Fibroblast of skin of abdomen (primary cell): ENCODE results near the gene TRIM10.
"Not testable (repeated sequence)": the region's sequence is repeated elsewhere in the genome, so short reads cannot be mapped to it uniquely, and the experiment has no call there.

ENCODE experiments used
- DNase-seq: peaks from one replicate; pipeline ENCODE4 v3.0.0-alpha.2; 2013

The TRIM10 gene

DNA sequence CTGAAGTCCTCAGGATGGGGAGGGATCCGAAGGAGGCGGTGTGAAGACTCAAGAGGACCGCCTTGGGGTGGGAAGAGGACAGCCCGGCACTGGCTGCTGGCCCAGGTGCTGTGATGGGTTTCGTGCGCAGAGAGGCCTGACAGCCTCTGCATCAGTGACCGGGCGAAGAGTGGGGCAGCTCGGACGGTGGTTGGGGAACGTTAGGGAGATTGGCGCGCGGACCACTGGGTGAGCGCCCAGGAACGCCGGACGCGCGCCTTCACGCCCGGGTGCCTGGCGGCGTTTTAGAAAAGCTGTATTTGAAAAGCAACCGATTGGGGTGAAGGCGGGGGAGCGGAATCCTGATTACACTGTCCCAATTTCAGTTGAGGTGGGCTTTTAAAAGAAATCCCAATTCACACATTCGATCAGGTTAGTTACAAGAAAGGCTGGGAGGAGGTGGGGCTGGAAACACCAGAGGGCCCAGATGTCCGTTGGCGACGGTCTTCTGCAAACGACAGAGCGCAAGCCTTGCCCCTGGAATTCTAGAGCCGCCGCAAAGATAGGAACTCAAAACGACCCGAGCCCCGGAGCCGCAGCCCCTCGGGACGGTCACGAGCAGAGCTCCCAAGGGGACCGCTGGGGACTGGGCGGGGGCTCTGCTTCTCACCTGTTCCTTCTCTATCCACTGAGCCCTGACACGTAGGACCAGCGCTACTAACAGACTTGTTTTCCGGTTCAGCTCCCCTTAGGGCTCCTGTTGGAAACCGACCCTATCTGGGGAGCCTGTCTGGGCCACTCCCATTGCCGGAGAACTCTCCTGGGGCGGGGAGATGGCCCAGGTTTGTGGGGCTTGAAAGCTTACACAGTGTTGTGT, 33.5 kb downstream of the TRIM10 start:
- DNase-seq: no peak

DNA sequence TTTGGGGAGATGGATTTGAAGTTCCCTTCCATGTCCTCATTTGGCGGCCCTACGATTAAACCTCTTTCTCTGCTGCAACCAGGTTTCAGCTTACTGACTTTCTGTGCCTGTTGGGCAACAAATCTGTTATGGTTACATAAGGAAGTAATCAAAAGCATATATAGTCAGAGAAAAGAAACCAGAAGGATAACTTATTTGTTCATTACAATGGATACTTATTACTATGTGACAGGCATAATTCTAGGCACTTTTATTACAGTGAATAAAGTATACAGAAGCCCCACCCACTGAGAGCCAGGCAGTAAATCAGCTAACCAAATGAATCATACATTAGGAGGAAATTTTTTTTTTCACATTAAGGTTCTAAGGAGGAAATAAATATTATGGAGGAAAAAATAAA, 38.5 kb downstream of the TRIM10 start:
- DNase-seq: no peak

DNA sequence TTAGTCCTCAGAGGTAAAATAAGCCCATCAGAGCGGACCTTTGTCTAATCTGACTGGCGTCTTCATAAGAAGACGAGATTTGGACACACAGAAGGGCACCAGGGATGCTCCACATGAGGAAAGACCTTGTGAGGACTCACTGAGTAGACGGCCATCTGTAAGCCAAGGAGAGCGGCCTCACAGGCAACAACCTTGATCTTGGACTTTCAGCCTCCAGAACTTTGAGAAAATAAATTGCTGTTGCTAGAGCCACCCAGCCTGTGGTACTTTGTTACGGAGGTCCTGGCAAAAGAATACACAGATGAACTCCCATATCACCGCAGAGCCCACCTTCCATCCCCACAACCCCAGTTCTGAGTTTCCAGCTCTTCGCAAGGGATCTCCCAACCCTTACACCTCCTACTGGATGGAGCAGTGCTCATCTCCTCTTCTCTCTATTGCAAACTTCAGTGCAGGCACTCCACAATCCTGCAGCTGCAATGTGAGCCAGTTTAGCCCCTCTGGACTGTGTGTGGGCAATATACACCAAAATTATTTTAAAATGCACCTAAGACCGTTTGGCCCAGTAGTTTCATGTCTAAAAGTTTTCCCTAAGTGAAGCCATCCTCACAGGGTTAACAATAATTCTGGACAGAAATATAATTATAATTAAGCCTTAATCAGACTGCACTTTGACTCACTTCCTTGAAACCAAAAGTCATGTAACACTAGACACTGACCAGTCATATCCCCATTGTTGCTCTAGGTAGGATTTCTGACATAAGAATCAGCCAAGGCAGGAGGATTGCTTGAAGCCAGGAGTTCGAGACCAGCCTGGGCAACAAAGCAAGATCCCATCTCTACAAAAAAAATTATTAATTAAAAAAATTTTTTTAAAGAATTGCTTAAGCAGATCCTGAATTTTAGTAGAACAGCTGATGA, 39.3 kb downstream of the TRIM10 start:
- no peak for DNase-seq

DNA sequence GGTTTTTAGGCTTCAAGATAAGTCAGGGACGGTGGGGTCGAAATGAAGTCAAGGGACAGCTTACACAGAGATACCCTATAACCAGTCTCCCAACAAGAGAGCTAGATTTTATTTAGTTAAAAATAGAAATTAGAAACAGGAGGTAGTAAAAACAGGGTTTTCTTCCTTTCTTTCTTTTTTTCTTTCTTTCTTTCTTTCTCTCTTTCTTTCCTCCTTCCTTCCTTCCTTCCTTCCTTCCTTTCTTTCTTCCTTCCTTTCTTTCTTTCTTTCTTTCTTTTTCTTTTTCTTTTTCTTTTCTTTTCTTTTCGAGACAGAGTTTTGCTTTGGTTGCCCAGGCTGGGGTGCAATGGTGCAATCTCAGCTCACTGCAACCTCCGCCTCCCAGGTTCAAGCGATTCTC, 42.3 kb downstream of the TRIM10 start:
- not testable (repeated sequence) for DNase-seq

DNA sequence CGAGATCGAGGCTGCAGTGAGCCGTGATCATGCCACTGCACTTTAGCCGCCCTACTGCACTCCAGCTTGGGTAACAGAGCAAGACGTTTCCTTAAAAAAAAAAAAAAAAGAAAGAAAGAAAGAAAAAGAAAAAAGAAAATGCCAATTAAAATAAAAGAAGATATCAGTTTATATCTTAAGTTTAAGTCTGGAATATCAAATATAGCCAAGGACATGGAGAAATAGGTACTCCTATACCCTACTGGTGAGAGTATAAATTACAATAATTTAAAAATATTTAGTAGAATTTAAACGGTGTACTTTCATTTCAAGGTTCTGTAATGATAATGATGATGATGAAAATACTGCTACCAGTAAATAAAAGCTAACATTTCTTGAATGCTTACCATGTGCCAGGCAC, 44.3 kb downstream of the TRIM10 start:
- DNase-seq: no peak

DNA sequence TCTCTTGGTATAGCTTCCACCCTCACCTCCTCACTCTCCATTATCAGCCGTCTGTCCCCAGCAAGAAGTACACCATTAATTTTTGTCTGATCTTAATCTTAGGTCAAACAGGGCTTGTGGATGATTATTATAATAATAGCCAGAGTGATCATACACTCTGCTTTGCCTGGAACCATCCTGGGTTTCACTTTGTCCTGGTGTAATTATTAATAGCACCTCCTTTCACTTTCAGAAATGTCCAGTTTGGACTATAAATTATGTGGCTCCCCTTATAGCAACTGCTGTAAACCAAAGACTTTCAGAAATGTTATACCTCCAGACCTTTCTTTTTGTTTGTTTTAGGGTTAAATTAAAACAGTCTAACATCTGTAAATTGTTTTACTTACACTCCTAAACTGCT, 47.2 kb downstream of the TRIM10 start:
- no peak for DNase-seq

DNA sequence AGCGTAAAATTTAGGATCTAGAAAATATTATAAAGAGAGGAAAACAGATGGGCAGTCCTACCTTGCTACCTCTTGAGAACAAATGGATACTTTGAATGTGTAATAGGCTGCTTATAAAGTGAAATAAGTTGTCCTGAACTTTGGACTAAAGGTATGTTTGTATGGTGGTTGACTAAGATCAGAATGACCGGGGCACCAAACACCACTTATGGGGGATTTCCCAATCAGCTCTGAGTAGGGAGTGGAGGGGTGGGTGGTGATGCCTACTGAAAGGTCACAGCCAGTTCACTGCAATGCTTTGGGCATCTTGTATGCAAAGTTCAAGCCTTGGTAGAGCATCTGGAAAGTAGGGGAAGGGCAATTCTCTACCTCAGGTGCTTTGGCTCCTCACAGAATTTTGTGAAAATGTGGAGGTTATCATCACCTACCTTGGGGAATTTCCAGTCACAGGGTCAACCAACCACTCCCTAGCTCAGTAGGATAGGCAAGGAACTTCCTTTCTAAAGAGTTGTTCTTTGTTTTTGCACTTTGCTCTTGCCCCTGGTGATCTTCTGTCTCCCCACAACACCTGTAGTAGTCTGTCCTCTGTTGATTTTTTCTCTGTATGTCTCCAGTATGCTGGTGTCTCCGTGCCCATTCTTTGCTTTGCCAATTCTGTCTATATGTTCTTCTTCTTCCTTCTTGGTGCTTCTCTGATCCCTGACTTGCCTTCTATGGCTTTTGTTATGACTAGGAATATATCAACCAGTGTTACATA, 47.8 kb downstream of the TRIM10 start, which contains the start of gene TRIM31:
Gene TRIM31, minus strand, starts transcription at position 88 of the 757 bp plus-strand sequence. CDS start 285 bp downstream, outside the sequence.
- no peak for DNase-seq

DNA sequence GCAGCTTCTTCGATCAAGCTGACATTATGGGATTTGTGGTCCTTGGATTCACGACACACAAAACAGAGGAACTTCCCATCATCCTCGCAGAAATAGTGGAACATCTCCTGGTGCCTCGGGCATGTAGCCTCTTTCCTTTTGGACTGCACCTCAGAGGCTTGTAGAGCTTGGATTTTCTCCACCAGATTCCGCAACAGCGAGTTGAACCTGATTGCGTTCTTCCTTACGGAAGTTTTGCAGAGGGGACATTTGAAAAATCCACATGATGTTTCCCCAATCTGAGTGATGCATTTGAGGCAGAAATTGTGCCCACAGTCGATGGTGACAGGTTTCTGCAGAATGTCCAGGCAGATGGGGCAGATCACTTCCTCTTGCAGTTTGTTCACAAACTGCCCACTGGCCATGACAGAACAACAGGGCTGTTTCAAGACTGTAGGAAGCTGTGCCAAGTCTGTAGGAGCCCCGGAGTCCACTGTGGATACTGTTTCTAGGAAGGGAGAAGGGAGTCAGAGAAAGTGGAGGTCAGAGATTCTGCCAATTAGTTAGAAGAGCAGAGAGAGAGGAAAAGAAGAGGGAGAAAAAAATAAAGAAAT, 48.5 kb downstream of the TRIM10 start:
- DNase-seq: no peak

DNA sequence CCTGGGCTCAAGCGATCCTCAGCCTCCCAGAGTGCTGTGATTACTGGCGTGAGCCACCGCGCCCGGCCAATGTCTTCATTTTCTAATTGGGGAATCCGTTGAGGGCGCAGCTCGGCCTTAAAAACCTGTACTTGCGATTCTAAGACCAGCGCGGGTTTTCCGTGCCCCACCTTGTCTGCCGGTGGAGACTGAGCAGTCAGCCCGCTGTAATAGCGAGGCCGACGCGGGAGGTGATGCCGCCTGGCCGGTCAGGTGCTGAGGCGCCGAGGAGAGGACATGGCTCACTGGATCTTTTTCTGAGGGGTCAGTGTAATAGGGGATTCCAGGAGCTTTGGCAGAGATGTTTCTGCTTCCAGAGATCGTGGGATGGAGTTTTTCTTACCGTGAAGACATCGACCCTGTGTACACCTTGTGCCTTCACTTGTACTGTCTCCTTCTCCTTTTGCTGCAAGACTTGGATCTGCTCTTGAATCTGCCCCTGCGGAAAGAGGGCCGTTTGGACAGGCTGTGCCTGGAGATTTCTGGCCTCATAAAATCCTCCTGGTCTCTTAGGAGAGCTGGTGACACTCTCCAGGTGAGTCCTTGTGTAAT, 49.6 kb downstream of the TRIM10 start:
- DNase-seq: no peak

DNA sequence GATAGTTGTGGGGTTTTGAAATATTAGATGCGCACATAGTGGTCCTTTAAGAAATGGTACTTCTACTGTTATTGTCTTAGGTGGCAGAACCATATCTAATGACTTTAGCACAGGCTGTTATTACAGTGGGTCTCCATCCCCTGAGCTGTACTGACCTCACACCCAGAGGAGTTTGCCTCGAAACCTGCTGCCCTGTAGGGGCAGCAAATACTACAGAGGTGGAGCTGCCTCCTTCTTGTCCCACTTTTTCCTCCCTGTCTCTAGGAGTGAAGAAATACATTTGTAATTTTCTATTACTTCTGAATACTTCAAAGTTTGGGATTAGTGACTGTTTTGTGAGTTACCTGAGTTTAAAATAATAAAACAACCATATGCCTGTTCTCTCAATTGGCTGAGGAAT, 56.4 kb downstream of the TRIM10 start:
- DNase-seq: no peak

DNA sequence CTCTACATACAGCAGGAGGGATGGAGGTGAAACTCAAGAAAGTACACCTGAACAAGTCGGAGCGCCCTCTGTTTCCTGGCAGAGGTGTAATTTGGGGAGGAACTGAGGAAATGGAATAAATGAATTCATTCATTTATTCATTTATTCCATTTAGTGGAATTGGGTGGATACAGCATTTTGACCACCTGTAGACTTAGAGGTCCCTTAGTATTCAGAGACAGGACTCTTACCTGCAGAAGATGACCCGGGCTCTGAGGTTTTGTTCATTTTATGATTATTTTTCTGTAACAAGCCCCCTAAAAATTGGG, 57.2 kb downstream of the TRIM10 start:
- DNase-seq: no peak

DNA sequence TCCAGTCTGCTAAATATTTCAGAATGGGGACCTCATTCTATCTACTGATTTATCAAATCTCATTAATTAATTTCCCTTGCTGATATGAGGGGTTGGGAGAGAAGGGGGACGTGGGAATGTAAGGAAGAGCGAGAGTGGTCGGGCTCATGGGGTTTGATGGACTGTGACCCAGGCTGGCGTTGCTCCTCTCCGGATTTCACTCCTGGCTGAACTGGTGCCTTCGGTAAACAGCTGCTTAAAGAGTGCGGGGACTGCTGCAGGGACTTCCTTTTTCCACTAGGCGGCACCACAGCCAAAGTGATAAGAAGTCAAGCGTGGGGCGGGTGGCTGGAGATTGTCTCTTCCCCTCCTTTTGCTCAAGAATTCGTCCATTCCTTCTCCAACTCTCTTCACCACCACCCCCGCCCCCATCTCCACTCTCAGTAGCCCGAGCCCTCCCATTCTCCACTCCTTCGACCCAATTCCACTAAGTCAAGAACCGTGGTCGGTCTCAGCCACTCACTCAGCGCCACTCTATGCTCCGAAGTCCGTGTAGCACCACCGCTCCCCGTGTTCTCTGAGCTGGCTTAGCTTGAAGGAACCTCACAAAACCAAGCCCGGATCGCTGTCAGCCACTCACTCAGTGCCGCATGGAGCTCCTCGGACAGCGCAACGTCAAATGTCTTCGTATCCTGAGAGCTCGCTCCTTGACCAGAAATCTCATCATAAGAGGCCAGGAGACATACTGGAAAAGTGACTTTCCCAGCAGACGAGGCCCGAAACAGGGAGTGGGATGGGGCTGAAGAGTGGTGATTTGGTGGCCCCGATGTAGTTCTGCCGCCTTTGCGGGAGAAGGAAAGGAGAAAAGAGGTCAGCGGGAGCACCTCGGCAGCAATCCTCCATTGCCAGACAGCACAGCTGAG, 57.8 kb downstream of the TRIM10 start:
- DNase-seq: peak; percentile 83

DNA sequence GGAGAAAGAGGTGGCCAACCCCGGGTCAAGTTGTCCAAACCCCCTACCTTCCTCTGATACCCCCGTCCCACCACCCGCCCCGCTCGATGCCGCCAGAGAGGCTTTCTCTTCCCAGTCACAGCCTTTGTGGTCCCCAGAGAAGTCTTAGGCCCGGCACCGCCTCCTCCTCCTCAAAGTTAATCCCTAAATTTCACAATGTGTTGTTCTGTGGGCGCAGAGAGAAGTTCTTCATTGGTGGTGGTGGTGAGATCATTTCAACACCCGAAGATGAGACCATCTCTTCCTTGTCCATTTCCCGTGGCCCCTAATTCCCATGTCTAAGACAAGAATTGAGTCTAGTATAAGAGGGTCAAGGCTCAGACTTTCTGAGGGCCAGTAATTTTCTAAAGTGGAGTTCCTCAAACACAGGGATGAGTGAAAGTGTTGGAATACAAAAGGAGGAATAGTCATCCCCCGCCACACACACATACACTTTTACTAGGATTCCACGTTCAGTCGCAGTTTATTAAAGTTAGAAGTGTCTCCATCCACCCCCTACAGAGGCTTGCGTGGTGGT, 58.5 kb downstream of the TRIM10 start:
- DNase-seq: peak; percentile 48
